HEK293 (cell line): Measurements from ENCODE around the gene SLC6A6.
"Not testable (repeated sequence)": the region's sequence is repeated elsewhere in the genome, so short reads cannot be mapped to it uniquely, and the experiment has no call there.

Experiments used
- CTCF ChIA-PET: fragments of 350-600 bp; formaldehyde crosslinking; extraction: SDS; loops from one replicate; lab custom pipeline; 2021; ENCODE audit warnings: antibody characterized with exemption; lab: Yijun Ruan, JAX
- POLR2A ChIA-PET: fragments of 300-600 bp; formaldehyde crosslinking; extraction: SDS; loops from one replicate; lab custom pipeline; 2020; ENCODE audit warnings: antibody characterized with exemption, inconsistent platforms; lab: Yijun Ruan, JAX
- H3K27ac ChIP-seq: fragments of 200-500 bp; sonication (Bioruptor generic); 2 replicates; pipeline ENCODE4 v1.5.1; 2014; ENCODE audit warnings: low read depth, low read length, control low read depth, inconsistent platforms; ENCODE audit errors: extremely low read depth
- H3K36me3 ChIP-seq, 2 experiments: fragments of 200-500 bp in 1 of 2; sonication (Bioruptor generic) in 1 of 2; 1 replicate in 1 of 2; 2 replicates in 1 of 2; pipeline ENCODE4 v1.5.1; 2014 to 2017; ENCODE audit warnings: inconsistent platforms in 2 of 2, low read length in 2 of 2; ENCODE audit not compliant: control insufficient read depth in 2 of 2, insufficient read depth in 1 of 2
- H3K4me1 ChIP-seq: fragments of 200-500 bp; sonication (Bioruptor generic); 2 replicates; pipeline ENCODE4 v1.5.1; 2014; ENCODE audit warnings: mild to moderate bottlenecking, low read length, inconsistent platforms; ENCODE audit not compliant: control insufficient read depth, insufficient read depth
- H3K4me3 ChIP-seq: 2 replicates; pipeline ENCODE4 v1.5.1; 2011; ENCODE audit warnings: low read depth, mild to moderate bottlenecking, control low read depth, low read length, moderate library complexity
- H3K9me3 ChIP-seq: fragments of 200-500 bp; sonication (Bioruptor generic); 2 replicates; pipeline ENCODE4 v1.5.1; 2014; ENCODE audit warnings: low read depth, low read length, inconsistent platforms; ENCODE audit not compliant: control insufficient read depth, insufficient read depth
- BCL11B ChIP-seq: fragments of 450-650 bp; formaldehyde crosslinking; IDR thresholded peaks from 2 replicates; pipeline ENCODE4 v1.5.1; 2016; ENCODE audit warnings: low read depth, missing biosample characterization, missing genetic modification characterization
- CTCF ChIP-seq: fragments of 450-650 bp; formaldehyde crosslinking; IDR thresholded peaks from 2 replicates; pipeline ENCODE4 v1.5.1; 2016; ENCODE audit warnings: missing biosample characterization, missing genetic modification characterization
- GLI2 ChIP-seq: fragments of 450-650 bp; formaldehyde crosslinking; IDR thresholded peaks from 2 replicates; pipeline ENCODE4; 2017; ENCODE audit warnings: missing biosample characterization, missing genetic modification characterization, low read depth, borderline replicate concordance
- PRDM6 ChIP-seq: fragments of 450-650 bp; formaldehyde crosslinking; IDR thresholded peaks from 2 replicates; pipeline ENCODE4 v1.5.1; 2017; ENCODE audit warnings: missing biosample characterization, missing genetic modification characterization
- REST ChIP-seq: fragments of 450-650 bp; formaldehyde crosslinking; IDR thresholded peaks from 2 replicates; pipeline ENCODE4 v1.5.1; 2016; ENCODE audit warnings: missing biosample characterization, missing genetic modification characterization
- ZEB2 ChIP-seq: fragments of 450-650 bp; formaldehyde crosslinking; IDR thresholded peaks from 2 replicates; pipeline ENCODE4 v1.5.1; 2016; ENCODE audit warnings: missing biosample characterization, missing genetic modification characterization
- ZNF121 ChIP-seq: fragments of 450-650 bp; formaldehyde crosslinking; IDR thresholded peaks from 2 replicates; pipeline ENCODE4 v1.5.1; 2016; ENCODE audit warnings: missing biosample characterization, missing genetic modification characterization
- ZNF16 ChIP-seq: fragments of 450-650 bp; formaldehyde crosslinking; IDR thresholded peaks from 2 replicates; pipeline ENCODE4 v1.5.1; 2016; ENCODE audit warnings: low read depth, missing biosample characterization, missing genetic modification characterization
- ZNF292 ChIP-seq: fragments of 450-650 bp; formaldehyde crosslinking; IDR thresholded peaks from 2 replicates; pipeline ENCODE4 v1.5.1; 2016; ENCODE audit warnings: low read depth, missing biosample characterization, missing genetic modification characterization, borderline replicate concordance
- ZNF302 ChIP-seq: fragments of 450-650 bp; formaldehyde crosslinking; IDR thresholded peaks from 2 replicates; pipeline ENCODE4 v1.5.1; 2016; ENCODE audit warnings: missing biosample characterization, missing genetic modification characterization, low read depth
- ZNF555 ChIP-seq: fragments of 450-650 bp; formaldehyde crosslinking; conservative IDR thresholded peaks from 2 replicates; pipeline ENCODE4 v1.5.1; 2017; ENCODE audit warnings: missing biosample characterization, mild to moderate bottlenecking, missing genetic modification characterization, inconsistent platforms
- ZNF768 ChIP-seq: fragments of 450-650 bp; formaldehyde crosslinking; IDR thresholded peaks from 2 replicates; pipeline ENCODE4 v1.5.1; 2018; ENCODE audit warnings: missing biosample characterization, mild to moderate bottlenecking, missing genetic modification characterization
- ZNF776 ChIP-seq: fragments of 450-650 bp; formaldehyde crosslinking; IDR thresholded peaks from 2 replicates; pipeline ENCODE4 v1.5.0; 2017; ENCODE audit warnings: missing biosample characterization, missing genetic modification characterization, borderline replicate concordance

The SLC6A6 gene

GRCh38 chr3:14513566-14514322 lies 111.3 kb downstream of the SLC6A6 start:
- no peaks in the 10 kb centered on the region for H3K4me1 ChIP-seq
- H3K36me3 ChIP-seq: no peaks in the 10 kb centered on the region
- TF ChIP-seq REST (no peak), ZNF776 (tag by site-specific recombination) (no peak), ZNF292 (no peak), PRDM6 (no peak), ZNF121 (no peak)
- no peak overlapping the region for H3K4me3 ChIP-seq
- ChIA-PET POLR2A (no interaction called here), CTCF (interaction anchor here (0.7 to 3.4 kb wide), 3 partner anchors 35 to 132 kb away, joined by 3 to 17 read pairs (median 7); no protein-coding TSS in a partner anchor)
- H3K27ac ChIP-seq: no peak overlapping the region
- no peaks in the 10 kb centered on the region for H3K9me3 ChIP-seq

GRCh38 chr3:14514323-14514720 lies 111.9 kb downstream of the SLC6A6 start:
- no peak for TF ChIP-seq GLI2
- TF ChIP-seq ZNF302 (tag by site-specific recombination): no peak
- TF ChIP-seq BCL11B: no peak
- TF ChIP-seq ZNF16 (tag by site-specific recombination): no peak
- no peak for TF ChIP-seq ZNF555 (tag by site-specific recombination)
- no peak for TF ChIP-seq CTCF (tag by site-specific recombination)
- no peak for TF ChIP-seq ZNF768
- TF ChIP-seq ZEB2 (tag by site-specific recombination): no peak
- TF ChIP-seq, all 188 proteins: peak for 0
- Histone ChIP-seq H3K4me3 (no peak overlapping the region), H3K27ac (no peak overlapping the region), H3K9me3 (no peaks in the 10 kb centered on the region), H3K36me3 (no peaks in the 10 kb centered on the region), H3K4me1 (no peaks in the 10 kb centered on the region)
- POLR2A ChIA-PET: no interaction called here
- CTCF ChIA-PET: interaction anchor here (1.1 kb wide), 1 partner anchor 46 kb away, joined by 7 read pairs; no protein-coding TSS in a partner anchor

GRCh38 chr3:14515526-14515925 lies 113.1 kb downstream of the SLC6A6 start:
- H3K4me1 ChIP-seq, H3K27ac ChIP-seq, H3K36me3 ChIP-seq, H3K4me3 ChIP-seq, POLR2A ChIA-PET, H3K9me3 ChIP-seq: not testable (repeated sequence)
- CTCF ChIA-PET: interaction anchor here (0.6 to 1.2 kb wide), 3 partner anchors 32 to 957 kb away, joined by 3 to 5 read pairs (median 3); no protein-coding TSS in a partner anchor
